HepG2 (cell line): ENCODE data around the gene GZMA. TPM values are rescaled to one million over a fixed set of nuclear protein-coding genes. Genes with fewer than 3 reads are reported as not detected.

Source experiments
- ATAC-seq: fragments of 200-7000 bp; cut with Tn5 transposase; 3 replicates; pipeline ENCODE4 v1.9.1; 2020; ENCODE audit warnings: mild to moderate bottlenecking, moderate library complexity
- BruUV-seq: library from RNA; stranded (reverse); fragments of 400-500 nt; replicated peaks from 2 replicates; lab custom pipeline; 2021; lab: Mats Ljungman, UMichigan
- CTCF ChIA-PET: fragments of 300-600 bp; formaldehyde crosslinking; extraction: SDS; loops from one replicate; lab custom pipeline; 2021; ENCODE audit warnings: low total read pairs, inconsistent platforms, low intra/inter-chr PET ratio; lab: Yijun Ruan, JAX
- POLR2A ChIA-PET: fragments of 350-600 bp; sonication (Branson Sonifier 250); formaldehyde crosslinking; loops from one replicate; lab custom pipeline; 2020; ENCODE audit warnings: antibody characterized with exemption, inconsistent platforms; lab: Yijun Ruan, JAX
- DNase-seq: peaks from one replicate; pipeline ENCODE4 v3.0.0-alpha.2; 2015; ENCODE audit warnings: low spot score
- FAIRE-seq: peaks from 3 replicates; lab custom pipeline; 2011; peaks lifted over from hg19 to GRCh38; lab: Jason Lieb, UNC
- H2AFZ ChIP-seq: one replicate; pipeline ENCODE4 v1.6.1; 2011; ENCODE audit warnings: low read length, inconsistent platforms
- H3K27ac ChIP-seq: fragments of 300-600 bp; 3 replicates; pipeline ENCODE4 v1.8.0; 2011; ENCODE audit warnings: mixed run types, mild to moderate bottlenecking, mixed read lengths, low read length, inconsistent platforms; ENCODE audit not compliant: insufficient read depth; ENCODE audit errors: extremely low read length
- H3K27me3 ChIP-seq, 2 experiments: fragments of 200-600 bp in 1 of 2; 2 replicates in 1 of 2; 3 replicates in 1 of 2; pipeline versions ENCODE4 v1.6.0 to v1.8.0; 2011; ENCODE audit warnings: low read length in 2 of 2, mild to moderate bottlenecking in 2 of 2, moderate library complexity in 2 of 2, inconsistent platforms in 1 of 2; ENCODE audit not compliant: insufficient read depth in 2 of 2, control insufficient read depth in 1 of 2
- H3K36me3 ChIP-seq, 2 experiments: fragments of 200-600 bp in 1 of 2; replicated peaks in 1 of 2; 2 replicates in 1 of 2; 3 replicates in 1 of 2; pipeline versions ENCODE4 v1.5.1 to v1.8.0; 2011; ENCODE audit warnings: low read length in 2 of 2, inconsistent platforms in 1 of 2; ENCODE audit not compliant: insufficient read depth in 2 of 2, control insufficient read depth in 1 of 2
- H3K4me1 ChIP-seq: 2 replicates; pipeline ENCODE4 v1.5.1; 2012; ENCODE audit warnings: low read length, inconsistent platforms; ENCODE audit not compliant: insufficient read depth
- H3K4me2 ChIP-seq: 2 replicates; pipeline ENCODE4 v1.6.0; 2011; ENCODE audit warnings: low read depth, low read length, inconsistent platforms
- H3K4me3 ChIP-seq, 3 experiments: fragments of 200-600 bp in 1 of 3; sonication (generic), shearing (Covaris generic) in 1 of 3; replicated peaks in 1 of 3; 2 replicates each; pipeline ENCODE4 v1.5.1; 2011 to 2016; ENCODE audit warnings: low read length in 3 of 3, inconsistent platforms in 2 of 3, low read depth in 2 of 3, mild to moderate bottlenecking in 2 of 3, control low read depth in 1 of 3, mixed read lengths in 1 of 3; ENCODE audit not compliant: insufficient read depth in 1 of 3
- H3K79me2 ChIP-seq: one replicate; pipeline ENCODE4 v1.6.1; 2011; ENCODE audit warnings: low read length, inconsistent platforms; ENCODE audit not compliant: insufficient read depth
- H3K9ac ChIP-seq: 2 replicates; pipeline ENCODE4 v1.6.0; 2011; ENCODE audit warnings: mild to moderate bottlenecking, low read depth, low read length, inconsistent platforms; ENCODE audit not compliant: insufficient read depth
- H3K9me3 ChIP-seq: 2 replicates; pipeline ENCODE4 v1.5.1; 2012; ENCODE audit warnings: mild to moderate bottlenecking, low read length
- H4K20me1 ChIP-seq: 2 replicates; pipeline ENCODE4 v1.6.0; 2011; ENCODE audit warnings: inconsistent platforms, mild to moderate bottlenecking, low read length, moderate library complexity; ENCODE audit not compliant: insufficient read depth
- CERS6 ChIP-seq: sonication (generic); formaldehyde crosslinking; IDR thresholded peaks from 2 replicates; pipeline ENCODE4 v1.5.0; 2020; ENCODE audit warnings: missing genetic modification reagents
- HHEX ChIP-seq: IDR thresholded peaks from 2 replicates; pipeline ENCODE4 v1.6.1; 2016; ENCODE audit warnings: control low read depth
- MAFG ChIP-seq: sonication (generic); formaldehyde crosslinking; IDR thresholded peaks from 2 replicates; pipeline ENCODE4 v1.5.1; 2020; ENCODE audit warnings: mild to moderate bottlenecking, missing genetic modification reagents
- MZF1 ChIP-seq: sonication (generic); formaldehyde crosslinking; IDR thresholded peaks from 2 replicates; pipeline ENCODE4 v1.8.1; 2023; ENCODE audit warnings: mild to moderate bottlenecking, missing genetic modification reagents, borderline replicate concordance
- NFIB ChIP-seq: sonication (generic); formaldehyde crosslinking; IDR thresholded peaks from 2 replicates; pipeline ENCODE4 v1.9.0; 2021; ENCODE audit warnings: missing genetic modification reagents, mild to moderate bottlenecking, borderline replicate concordance
- PAX8 ChIP-seq: sonication (generic); formaldehyde crosslinking; IDR thresholded peaks from 2 replicates; pipeline ENCODE4 v1.8.0; 2022; ENCODE audit warnings: mild to moderate bottlenecking, missing genetic modification reagents, borderline replicate concordance
- TFDP2 ChIP-seq: sonication (generic); formaldehyde crosslinking; IDR thresholded peaks from 2 replicates; pipeline ENCODE4 v1.4.0; 2020; ENCODE audit warnings: missing genetic modification reagents
- ZFP82 ChIP-seq: sonication (generic); formaldehyde crosslinking; IDR thresholded peaks from 2 replicates; pipeline ENCODE4 v1.5.1; 2020; ENCODE audit warnings: mild to moderate bottlenecking, missing genetic modification reagents, borderline replicate concordance
- ZNF639 ChIP-seq: conservative IDR thresholded peaks from 2 replicates; pipeline ENCODE4 v1.6.1; 2018; ENCODE audit warnings: missing genetic modification reagents
- ZNF687 ChIP-seq: sonication (generic); formaldehyde crosslinking; IDR thresholded peaks from 2 replicates; pipeline ENCODE4 v1.5.1; 2020; ENCODE audit warnings: mild to moderate bottlenecking, missing genetic modification reagents, moderate library complexity
- ZNF770 ChIP-seq: sonication (generic); formaldehyde crosslinking; IDR thresholded peaks from 2 replicates; pipeline ENCODE4 v1.5.0; 2020; ENCODE audit warnings: mild to moderate bottlenecking, missing genetic modification reagents
- WGBS: methylation state at CpG from one replicate; pipeline ENCODE4 v1.1.6; 2017; ENCODE audit warnings: low lambda C conversion rate; 5-methylcytosine and 5-hydroxymethylcytosine counted together
- in situ Hi-C: cut with HindIII; loops from 2 replicates; pipeline ENCODE4 v1.10.0; 2017; ENCODE audit warnings: low pct_unique_long_range_greater_than_20kb; ENCODE audit not compliant: extremely low pct_ligation_motif_present
- intact Hi-C: fragments of 100-400 bp; cut with micrococcal nuclease; formaldehyde crosslinking; loops from one replicate; pipeline ENCODE4 v1.10.0; 2022; ENCODE audit not compliant: unreplicated experiment
- polyA plus RNA-seq, 8 experiments: library from polyadenylated mRNA; depleted of rRNA in 3 of 8; stranded (reverse) in 7 of 8; unstranded in 1 of 8; fragments of >200 nt; fragmentation: Illumina TruSeq in 4 of 8; extraction: Trizol in 4 of 8; gene quantifications; 2 replicates each; pipeline versions ENCODE4 v1.2.1 to v1.2.3, GENCODE V29; 2011 to 2016; ENCODE audit warnings: low read depth in 4 of 8, missing spikeins in 1 of 8, mixed read lengths in 1 of 8; ENCODE audit not compliant: insufficient read depth in 1 of 8
- total RNA-seq, 5 experiments: library from RNA; depleted of rRNA; stranded (reverse); fragments of >200 nt; fragmentation: Illumina TruSeq; extraction: Trizol; gene quantifications; 2 replicates each; pipeline ENCODE4 v1.2.3, GENCODE V29; 2016; ENCODE audit warnings: low read depth in 1 of 5

GZMA gene
- total and polyA plus RNA-seq, 2 of the 13 experiments (the other 11 are each of a cell fraction or from before 2014, with no cell fraction given), result not detected

GRCh38 chr5:55134053-55134722 lies 31.7 kb downstream of the GZMA start (continued):
- TF ChIP-seq PAX8 (CRISPR knock-in tag) (no peak), MAFG (CRISPR knock-in tag) (no peak), NFIB (CRISPR knock-in tag) (no peak), TFDP2 (CRISPR knock-in tag) (no peak), ZNF770 (CRISPR knock-in tag) (no peak), ZNF639 (CRISPR knock-in tag) (no peak), HHEX (CRISPR knock-in tag) (no peak)

GRCh38 chr5:55136521-55136920 lies 34.1 kb downstream of the GZMA start:
- no peak for FAIRE-seq
- Histone ChIP-seq H3K4me3 (no peak overlapping the region), H3K4me2 (no peak overlapping the region), H2AFZ (no peak overlapping the region), H4K20me1 (no peaks in the 10 kb centered on the region), H3K27ac (no peak overlapping the region), H3K36me3 (no peaks in the 10 kb centered on the region), H3K79me2 (no peaks in the 10 kb centered on the region), H3K4me1 (no peaks in the 10 kb centered on the region), H3K9me3 (no peaks in the 10 kb centered on the region), H3K27me3 (no peaks in the 10 kb centered on the region), H3K9ac (no peak overlapping the region)
- intact Hi-C loops (no loop called here), in situ Hi-C loops (no loop called here)
- 36% methylated on average over 3 of the region's 3 CpGs for WGBS
- no peak for DNase-seq
- CTCF ChIA-PET, result no interaction called here
- BruUV-seq, result no TSS peak
- no peak for ATAC-seq
- POLR2A ChIA-PET, result no interaction called here
- no peak for TF ChIP-seq ZFP82 (CRISPR knock-in tag)
- no peak for TF ChIP-seq ZNF687 (CRISPR knock-in tag)
- TF ChIP-seq MZF1 (CRISPR knock-in tag), result no peak
- no peak for TF ChIP-seq CERS6 (CRISPR knock-in tag)
